NCI-H1436 treated with DMSO at 0.1 percent for 48 hours (cell line): ENCODE results near the gene URAD.

ENCODE experiments used
- DNase-seq: peaks from one replicate; lab custom pipeline; 2025; lab: John Stamatoyannopoulos, UW

The URAD gene

DNA sequence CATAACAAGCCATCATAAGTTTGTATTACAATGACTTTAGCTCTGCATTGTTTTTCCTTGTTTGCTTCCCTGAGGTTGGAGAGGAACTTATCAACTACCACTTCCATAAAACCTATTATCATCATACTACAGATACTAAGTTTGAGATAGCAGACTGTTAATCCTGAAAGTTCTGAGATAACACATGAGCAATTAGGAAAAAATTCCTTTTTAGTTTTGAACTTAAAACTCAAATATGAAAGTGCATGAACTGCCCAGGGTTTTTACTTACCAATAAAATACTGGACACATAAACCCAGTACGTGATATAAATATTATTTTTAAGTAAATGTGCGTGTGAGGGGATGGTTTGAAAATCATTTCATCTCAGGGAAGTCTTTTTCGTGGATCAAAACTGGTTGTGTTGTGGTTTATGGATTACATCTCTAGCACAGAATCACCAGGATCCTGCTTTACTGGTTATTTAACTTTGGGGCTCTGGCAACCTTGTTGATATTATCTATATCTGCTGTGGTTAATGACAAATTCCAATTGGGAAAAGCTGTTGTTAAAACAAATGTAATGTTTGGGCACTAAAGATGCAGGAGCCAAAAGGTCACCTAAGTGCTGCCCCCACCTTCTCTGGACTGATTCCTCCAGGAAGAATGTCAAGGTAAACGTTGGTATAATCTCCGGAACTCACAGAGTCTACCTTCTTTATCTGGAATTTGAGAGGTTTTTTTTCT is 31.8 kb downstream of the URAD start:
- DNase-seq = no peak

DNA sequence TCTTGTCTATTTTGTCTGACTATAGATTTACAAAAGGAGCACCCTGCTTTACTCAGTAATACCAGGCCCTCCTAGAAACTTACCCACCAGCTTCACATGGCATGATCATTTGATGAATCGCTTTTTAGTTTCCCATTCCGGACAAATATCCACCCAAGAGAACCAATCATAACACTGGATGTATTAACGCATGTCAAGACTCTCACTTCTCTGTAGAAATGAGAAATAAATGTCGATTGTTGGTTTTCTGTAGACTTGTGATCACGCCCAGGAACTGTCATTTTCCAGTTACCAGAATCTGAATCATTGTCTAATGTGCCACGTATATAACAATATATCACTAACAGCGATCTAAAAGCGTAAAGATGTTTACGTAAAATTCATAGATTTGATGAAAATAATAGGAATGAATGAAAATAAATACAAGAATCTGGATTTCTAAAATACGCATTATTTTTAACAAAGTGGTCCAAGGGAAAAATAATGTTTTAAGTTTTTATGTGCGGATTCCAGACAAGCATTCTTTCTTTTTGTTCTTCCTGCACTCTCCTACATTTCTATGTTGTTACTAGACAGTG is 33.4 kb downstream of the URAD start:
- no peak for DNase-seq

DNA sequence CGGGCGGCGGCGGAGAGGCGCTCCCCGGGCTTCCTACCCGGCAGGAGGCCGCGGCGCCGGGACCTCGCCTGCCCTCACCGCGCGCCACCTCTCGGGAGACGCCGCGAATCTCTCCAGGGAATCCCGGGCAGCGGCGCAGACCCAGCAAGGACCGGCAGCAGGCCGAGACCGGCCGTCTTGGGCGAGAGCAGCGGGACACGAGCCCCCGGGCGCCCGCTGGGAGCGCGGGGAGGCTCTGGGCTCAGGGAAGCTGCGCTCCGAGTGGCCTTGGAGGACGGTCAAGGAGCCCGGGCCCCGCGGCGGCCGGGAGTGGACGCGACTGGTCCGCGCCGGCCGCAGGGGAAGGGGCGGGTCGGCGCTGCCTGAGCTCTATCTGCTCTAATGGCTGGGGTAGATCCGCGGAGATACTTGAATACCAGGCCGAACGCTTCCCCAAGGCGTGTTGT is 34.1 kb downstream of the URAD start:
- DNase-seq = no peak

DNA sequence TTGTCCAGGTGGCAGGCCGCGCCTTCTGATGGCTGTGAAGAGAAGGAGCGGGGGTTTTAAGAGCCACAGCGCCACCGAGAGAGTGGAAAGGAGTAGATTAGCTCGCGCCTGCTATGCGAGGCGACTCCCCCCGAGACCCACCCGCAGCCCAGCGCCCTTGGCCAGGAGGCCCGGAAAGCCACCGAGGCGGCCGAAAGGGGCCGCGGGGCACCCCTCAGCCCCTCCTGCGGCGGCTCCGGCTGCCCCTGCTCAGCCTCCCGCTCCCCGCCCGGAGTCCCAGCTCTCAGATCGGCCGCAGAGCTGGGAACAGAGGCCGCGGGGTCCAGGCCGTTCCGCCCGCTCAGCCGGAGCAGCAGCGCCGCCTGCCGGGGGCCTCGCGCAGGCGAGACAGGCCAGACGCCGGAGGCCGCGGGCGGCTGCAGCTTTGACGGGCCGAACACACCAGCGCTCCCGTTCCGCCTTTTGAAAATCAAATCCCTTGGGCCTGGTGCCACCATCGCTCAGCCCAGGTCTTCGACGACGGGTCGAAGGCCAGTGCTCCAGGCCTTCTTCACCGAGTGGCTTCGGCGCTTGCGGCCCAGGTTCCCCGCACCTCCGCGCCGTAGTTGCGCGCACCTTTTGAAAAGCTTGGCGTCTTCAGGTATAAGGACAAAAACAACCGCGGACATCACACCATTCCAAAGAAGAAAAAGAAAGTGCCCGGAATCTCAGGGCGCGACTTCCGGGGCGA is 34.7 kb downstream of the URAD start:
- DNase-seq = no peak

DNA sequence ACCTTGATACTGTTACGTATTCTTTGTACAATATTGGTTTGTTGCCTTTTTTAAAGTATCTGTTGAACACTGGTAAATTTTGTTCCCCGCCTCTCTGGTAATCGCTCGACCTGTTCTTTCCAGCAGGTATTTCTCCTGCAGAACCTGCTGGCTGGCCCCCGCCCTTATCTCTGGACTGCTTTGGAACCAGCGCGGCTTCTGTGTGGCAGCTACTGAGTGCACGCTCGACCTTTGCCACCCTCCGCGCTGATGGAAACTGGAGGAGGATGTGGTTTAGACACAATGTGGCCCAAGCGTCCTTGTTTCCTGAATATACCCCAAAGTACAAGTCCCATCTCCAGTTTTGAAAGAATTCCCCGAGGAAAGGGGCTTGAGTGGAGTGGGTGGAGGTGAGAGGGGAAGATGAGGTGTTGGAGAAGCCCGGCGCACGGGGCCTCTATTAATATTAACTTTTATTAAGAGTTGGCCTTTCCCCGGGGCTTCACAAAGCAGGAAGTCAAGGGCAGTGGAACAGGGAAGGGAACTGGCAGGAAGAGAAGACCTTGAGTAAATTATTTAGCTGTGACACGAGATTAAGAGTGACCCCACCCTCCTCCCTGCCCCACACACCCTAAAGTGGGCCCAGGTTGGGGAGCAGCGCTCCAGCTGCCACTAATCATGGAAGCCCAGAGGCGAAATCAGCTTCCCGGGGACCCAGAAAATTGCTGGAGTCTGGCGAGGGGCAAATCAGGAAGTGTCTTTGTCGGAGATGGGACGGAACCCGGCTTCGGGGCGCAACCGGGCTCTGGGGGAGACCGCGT is 35.4 kb downstream of the URAD start:
- no peak for DNase-seq

DNA sequence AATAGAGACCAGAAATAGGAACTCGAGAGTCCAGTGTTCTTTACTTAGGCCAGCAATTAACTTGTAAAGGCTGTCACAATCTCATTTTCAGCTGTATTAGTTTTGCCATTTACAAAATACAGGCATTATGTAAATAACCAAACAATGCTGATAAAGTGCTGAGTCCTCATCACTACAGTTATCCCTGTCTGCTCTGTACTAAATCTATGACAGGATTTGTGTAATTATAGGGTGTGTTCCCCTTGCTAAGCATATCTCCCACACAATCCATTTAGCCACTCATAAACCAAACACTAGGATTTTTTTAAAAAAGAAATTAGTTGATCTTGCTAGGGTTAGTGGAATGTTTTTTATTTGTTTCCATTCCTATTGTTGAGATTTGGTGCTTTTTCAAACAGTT is 45.5 kb downstream of the URAD start:
- no peak for DNase-seq

DNA sequence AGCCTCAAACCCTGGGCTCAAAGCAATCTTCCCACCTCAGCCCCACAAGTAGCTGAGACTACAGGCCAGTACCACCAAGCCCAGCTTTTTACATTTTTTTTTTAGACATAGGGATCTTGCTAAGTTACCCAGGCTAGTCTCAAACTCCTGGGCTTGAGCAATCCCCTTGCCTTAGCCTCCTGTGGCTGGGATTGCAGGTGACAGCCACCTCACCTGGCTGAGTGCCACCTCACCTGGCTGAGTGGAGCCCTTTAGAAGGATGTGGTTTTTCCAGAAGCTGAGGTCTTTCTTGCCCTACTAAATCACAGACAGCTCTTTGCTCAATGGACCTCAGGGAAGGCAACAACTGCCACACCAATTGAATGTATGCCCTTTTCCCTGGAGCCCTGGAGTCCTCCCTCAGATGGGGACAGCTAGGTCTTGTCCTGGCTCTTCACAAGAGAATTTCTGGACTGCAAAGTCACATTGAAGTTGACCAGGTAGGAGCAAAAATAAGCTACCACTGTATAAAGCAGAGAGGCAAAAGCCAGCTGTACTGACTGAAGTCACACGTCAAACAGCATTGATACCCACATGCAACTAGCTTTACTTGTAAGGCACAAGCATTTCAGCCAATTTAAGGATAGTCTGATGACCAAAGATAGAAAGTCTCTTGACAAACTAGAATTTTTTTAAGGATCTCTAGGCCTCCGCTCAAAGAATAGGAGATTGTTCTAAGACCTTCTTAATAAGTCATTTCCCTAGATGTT is 54.7 kb downstream of the URAD start:
- DNase-seq = no peak

DNA sequence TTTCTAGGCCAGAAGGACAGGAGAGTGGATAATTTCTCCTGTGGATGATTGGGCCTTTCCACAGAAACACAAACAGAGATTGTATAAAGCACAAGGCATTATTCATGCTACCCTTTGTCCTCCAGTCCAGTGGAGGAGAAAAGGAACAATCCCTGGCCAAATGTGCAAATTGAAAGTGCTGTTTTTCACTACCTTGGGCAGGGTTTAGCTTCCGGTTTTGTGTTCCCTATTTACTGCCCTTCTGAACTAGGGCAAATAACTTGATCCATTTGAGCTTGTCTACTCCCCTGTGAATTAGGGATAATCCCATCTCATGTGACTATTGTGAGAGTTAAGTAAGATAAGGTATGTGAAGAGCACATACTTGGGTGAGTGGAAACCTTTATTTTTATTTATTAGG is 55.4 kb downstream of the URAD start:
- no peak for DNase-seq

DNA sequence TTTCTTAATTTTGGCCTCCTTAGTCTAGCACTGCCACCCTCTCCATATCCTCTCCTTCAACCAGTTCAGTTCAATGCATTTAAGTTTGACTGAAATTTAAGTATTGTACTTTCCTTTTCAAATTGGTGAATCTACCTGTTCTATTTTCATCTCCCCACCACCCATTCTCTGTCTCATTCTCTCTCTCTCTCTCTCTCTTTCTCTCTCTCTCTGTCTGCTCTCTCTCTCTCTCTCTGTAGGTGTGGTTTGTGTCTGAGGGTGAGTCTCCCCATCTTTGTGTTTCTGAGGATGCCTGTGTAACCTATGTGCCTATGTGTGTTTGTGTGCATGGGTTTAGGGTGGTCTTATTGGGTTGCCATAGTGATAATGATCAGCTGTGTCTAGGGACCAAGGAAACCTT is 58.6 kb downstream of the URAD start:
- no peak for DNase-seq

DNA sequence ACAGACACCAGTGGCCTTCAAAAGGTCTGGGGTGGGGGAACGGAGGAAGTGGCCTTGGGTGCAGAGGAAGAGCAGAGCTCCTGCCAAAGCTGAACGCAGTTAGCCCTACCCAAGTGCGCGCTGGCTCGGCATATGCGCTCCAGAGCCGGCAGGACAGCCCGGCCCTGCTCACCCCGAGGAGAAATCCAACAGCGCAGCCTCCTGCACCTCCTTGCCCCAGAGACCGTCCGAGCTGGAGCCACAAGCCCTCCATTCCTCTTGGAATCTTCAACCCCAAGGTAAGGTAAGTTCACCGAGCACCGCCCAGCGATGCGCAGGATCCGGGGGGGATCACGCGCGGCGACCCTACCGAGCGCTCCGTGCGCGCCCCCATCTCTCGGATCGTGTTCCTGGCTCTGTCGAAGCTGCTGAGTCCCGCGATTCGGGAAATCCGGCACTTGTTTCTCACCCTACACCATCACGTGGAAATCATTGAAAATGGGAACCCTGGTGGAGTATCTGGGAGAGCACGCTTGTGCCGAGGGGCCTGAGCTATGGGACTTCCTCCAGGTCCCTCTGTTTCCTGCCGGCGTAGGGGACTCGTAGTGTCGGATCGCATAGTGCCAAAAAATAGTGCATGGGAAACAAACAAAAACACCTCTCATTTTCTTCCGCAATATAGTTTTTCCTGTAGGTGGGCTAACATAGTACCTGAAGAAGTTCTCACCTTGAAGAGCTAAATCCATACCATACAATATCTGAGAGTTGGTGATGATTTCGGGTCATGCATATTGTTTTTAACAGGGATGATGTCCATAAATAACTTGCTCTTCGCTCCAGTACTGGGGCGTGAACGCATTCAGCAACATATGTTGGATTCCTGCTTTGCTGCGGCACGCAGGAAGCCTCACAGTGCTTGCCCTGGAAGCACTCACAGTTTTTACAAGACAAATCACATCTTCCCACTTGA is 59.4 kb downstream of the URAD start:
- DNase-seq = no peak

DNA sequence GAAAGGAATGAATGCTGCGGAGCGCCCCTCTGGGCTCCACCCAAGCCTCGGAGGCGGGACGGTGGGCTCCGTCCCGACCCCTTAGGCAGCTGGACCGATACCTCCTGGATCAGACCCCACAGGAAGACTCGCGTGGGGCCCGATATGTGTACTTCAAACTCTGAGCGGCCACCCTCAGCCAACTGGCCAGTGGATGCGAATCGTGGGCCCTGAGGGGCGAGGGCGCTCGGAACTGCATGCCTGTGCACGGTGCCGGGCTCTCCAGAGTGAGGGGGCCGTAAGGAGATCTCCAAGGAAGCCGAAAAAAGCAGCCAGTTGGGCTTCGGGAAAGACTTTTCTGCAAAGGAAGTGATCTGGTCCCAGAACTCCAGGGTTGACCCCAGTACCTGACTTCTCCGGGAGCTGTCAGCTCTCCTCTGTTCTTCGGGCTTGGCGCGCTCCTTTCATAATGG is 60.1 kb downstream of the URAD start:
- no peak for DNase-seq
